B cell (primary cell): ENCODE measurements around the gene C4A. TPM values are rescaled to one million over a fixed set of nuclear protein-coding genes. Genes with fewer than 3 reads are reported as not detected.

ENCODE experiments used
- ATAC-seq: fragments of 200-7000 bp; cut with Tn5 transposase; one replicate; pipeline ENCODE4 v1.10.0; 2021; ENCODE audit warnings: low read depth, mild to moderate bottlenecking, moderate number of reproducible peaks, moderate library complexity
- CTCF ChIA-PET: fragments of 350-600 bp; sonication (Branson Sonifier 250); formaldehyde crosslinking; loops from one replicate; lab custom pipeline; 2021; ENCODE audit warnings: antibody characterized with exemption, inconsistent platforms; lab: Charles Lee
- POLR2A ChIA-PET: fragments of 350-600 bp; sonication (Branson Sonifier 250); formaldehyde crosslinking; loops from one replicate; lab custom pipeline; 2021; ENCODE audit warnings: antibody characterized with exemption; lab: Charles Lee
- DNase-seq: peaks from one replicate; pipeline ENCODE4 v3.0.0; 2013
- H2AFZ ChIP-seq: 2 replicates; pipeline ENCODE4 v1.6.1; 2012; ENCODE audit warnings: mild to moderate bottlenecking, low read depth, low read length; ENCODE audit not compliant: insufficient read depth, poor library complexity, severe bottlenecking
- H3K27ac ChIP-seq, 2 donors: 1 replicate in 1 of 2; 2 replicates in 1 of 2; pipeline ENCODE4 v1.5.1; 2012 to 2013; ENCODE audit warnings: low read length in 2 of 2, mild to moderate bottlenecking in 2 of 2, moderate library complexity in 1 of 2
- H3K27me3 ChIP-seq, 4 experiments: fragments of 200-600 bp in 1 of 4; sonication (generic) in 1 of 4; replicated peaks in 1 of 4; 1 replicate in 2 of 4; 2 replicates in 2 of 4; pipeline versions ENCODE4 v1.6.1 to v1.7.0; 2013 to 2016; ENCODE audit warnings: low read length in 3 of 4, mild to moderate bottlenecking in 2 of 4, mixed read lengths in 1 of 4, moderate library complexity in 1 of 4; ENCODE audit not compliant: insufficient read depth in 4 of 4, control insufficient read depth in 3 of 4; ENCODE audit errors: control extremely low read depth in 1 of 4
- H3K36me3 ChIP-seq, 2 experiments: replicated peaks in 1 of 2; 1 replicate in 1 of 2; 2 replicates in 1 of 2; pipeline versions ENCODE4 v1.6.1 to v1.7.1; 2013; ENCODE audit warnings: low read length in 1 of 2; ENCODE audit not compliant: insufficient read depth in 2 of 2, control insufficient read depth in 1 of 2; ENCODE audit errors: control extremely low read depth in 1 of 2, extremely low read depth in 1 of 2
- H3K4me1 ChIP-seq, 2 donors: fragments of 200-600 bp in 1 of 2; sonication (generic) in 1 of 2; 1 replicate in 1 of 2; 2 replicates in 1 of 2; pipeline versions ENCODE4 v1.5.1 to v1.6.1; 2013 to 2017; ENCODE audit warnings: low read length in 2 of 2; ENCODE audit not compliant: control insufficient read depth in 2 of 2, insufficient read depth in 2 of 2
- H3K4me2 ChIP-seq: replicated peaks from 2 replicates; pipeline ENCODE3; 2012; ENCODE audit warnings: mild to moderate bottlenecking, low read depth, low read length; ENCODE audit not compliant: poor library complexity, severe bottlenecking
- H3K4me3 ChIP-seq, 5 experiments: fragments of 200-600 bp in 1 of 5; sonication (generic) in 1 of 5; 1 replicate in 3 of 5; 2 replicates in 2 of 5; pipeline versions ENCODE4 v1.5.1 to v1.7.0; 2011 to 2016; ENCODE audit warnings: low read length in 4 of 5, mild to moderate bottlenecking in 4 of 5, low read depth in 2 of 5, control low read depth in 1 of 5, moderate library complexity in 1 of 5; ENCODE audit not compliant: insufficient read depth in 1 of 5; ENCODE audit errors: control extremely low read depth in 1 of 5, extremely low read depth in 1 of 5
- H3K79me2 ChIP-seq: fragments of 200-600 bp; sonication (generic); one replicate; pipeline ENCODE4 v1.6.0; 2016; ENCODE audit warnings: low read length; ENCODE audit not compliant: control insufficient read depth, insufficient read depth
- H3K9ac ChIP-seq: fragments of 200-600 bp; sonication (generic); 2 replicates; pipeline ENCODE4 v1.6.1; 2017; ENCODE audit warnings: mild to moderate bottlenecking, low read length, moderate library complexity
- H3K9me3 ChIP-seq, 3 donors: one replicate each; pipeline versions ENCODE4 v1.6.1 to v1.7.1; 2013; ENCODE audit warnings: low read length in 2 of 3; ENCODE audit not compliant: control insufficient read depth in 2 of 3, insufficient read depth in 1 of 3; ENCODE audit errors: control extremely low read depth in 1 of 3
- H4K20me1 ChIP-seq: 2 replicates; pipeline ENCODE4 v1.6.0; 2012; ENCODE audit warnings: mild to moderate bottlenecking, low read length; ENCODE audit not compliant: insufficient read depth, control insufficient read depth, poor library complexity, severe bottlenecking
- H3K27ac Mint-ChIP-seq: one replicate; pipeline ENCODE4 v1.8.0; 2021; ENCODE audit warnings: mixed read lengths
- H3K27me3 Mint-ChIP-seq: one replicate; pipeline ENCODE4 v1.8.0; 2021; ENCODE audit warnings: mixed read lengths
- H3K4me1 Mint-ChIP-seq: one replicate; pipeline ENCODE4 v1.8.0; 2021; ENCODE audit warnings: mixed read lengths
- H3K4me3 Mint-ChIP-seq: one replicate; pipeline ENCODE4 v1.8.0; 2021; ENCODE audit warnings: mixed read lengths
- H3K9me3 Mint-ChIP-seq: one replicate; pipeline ENCODE4 v1.8.0; 2022; ENCODE audit warnings: mixed read lengths; ENCODE audit not compliant: insufficient read depth
- EZH2 ChIP-seq: IDR thresholded peaks from 2 replicates; pipeline ENCODE4 v1.6.1; 2012; ENCODE audit warnings: borderline replicate concordance, low read depth, mild to moderate bottlenecking, moderate library complexity, low read length; ENCODE audit not compliant: insufficient read depth, poor library complexity, severe bottlenecking
- WGBS: methylation state at CpG from one replicate; pipeline ENCODE4 v1.1.5; 2013; ENCODE audit warnings: missing lambda C conversion rate; ENCODE audit not compliant: insufficient coverage; 5-methylcytosine and 5-hydroxymethylcytosine counted together
- intact Hi-C: fragments of 100-400 bp; cut with micrococcal nuclease; formaldehyde crosslinking; loops from one replicate; pipeline ENCODE4 v1.10.0; 2022
- polyA plus RNA-seq: library from polyadenylated mRNA; depleted of rRNA; stranded (reverse); fragments of >200 nt; gene quantifications from 2 replicates; pipeline ENCODE4 v1.2.3, GENCODE V29; 2012
- total RNA-seq, 2 donors: library from RNA; stranded (reverse); fragments of 120-200 nt in 1 of 2; gene quantifications; 1 replicate in 1 of 2; 2 replicates in 1 of 2; pipeline versions ENCODE4 v1.2.3 to v1.2.4, GENCODE V29; 2013 to 2022
- TF ChIP-seq, protein P1 (sequence below): fragments of 200-600 bp; IDR thresholded peaks from one replicate; pipeline ENCODE4 v1.8.0; 2022; ENCODE audit warnings: antibody characterized with exemption, mild to moderate bottlenecking

C4A gene
- total and polyA plus RNA-seq, 2 donors (not counting 1 experiment from before 2014, with no cell fraction given) = 9.9 to 10.5 TPM

DNA sequence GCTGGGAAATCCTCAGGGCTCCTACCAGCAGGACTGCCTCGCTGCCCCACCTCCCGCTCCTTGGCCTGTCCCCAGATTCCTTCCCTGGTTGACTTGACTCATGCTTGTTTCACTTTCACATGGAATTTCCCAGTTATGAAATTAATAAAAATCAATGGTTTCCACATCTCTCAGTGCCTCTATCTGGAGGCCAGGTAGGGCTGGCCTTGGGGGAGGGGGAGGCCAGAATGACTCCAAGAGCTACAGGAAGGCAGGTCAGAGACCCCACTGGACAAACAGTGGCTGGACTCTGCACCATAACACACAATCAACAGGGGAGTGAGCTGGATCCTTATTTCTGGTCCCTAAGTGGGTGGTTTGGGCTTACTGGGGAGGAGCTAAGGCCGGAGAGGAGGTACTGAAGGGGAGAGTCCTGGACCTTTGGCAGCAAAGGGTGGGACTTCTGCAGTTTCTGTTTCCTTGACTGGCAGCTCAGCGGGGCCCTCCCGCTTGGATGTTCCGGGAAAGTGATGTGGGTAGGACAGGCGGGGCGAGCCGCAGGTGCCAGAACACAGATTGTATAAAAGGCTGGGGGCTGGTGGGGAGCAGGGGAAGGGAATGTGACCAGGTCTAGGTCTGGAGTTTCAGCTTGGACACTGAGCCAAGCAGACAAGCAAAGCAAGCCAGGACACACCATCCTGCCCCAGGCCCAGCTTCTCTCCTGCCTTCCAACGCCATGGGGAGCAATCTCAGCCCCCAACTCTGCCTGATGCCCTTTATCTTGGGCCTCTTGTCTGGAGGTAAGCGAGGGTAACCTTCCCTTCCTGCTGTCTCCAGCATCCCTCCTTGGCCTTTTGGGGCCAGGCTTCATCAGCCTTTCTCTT lies 36.1 kb upstream of the C4A start, which contains the start of gene CFB:
TSS of gene CFB (plus strand) at position 589 of the 863 bp plus-strand sequence. CDS start at position 716, 127 bp downstream.
- Mint-ChIP-seq H3K9me3 (no peaks in the 10 kb centered on the region), H3K4me1 (no peaks in the 10 kb centered on the region)

More for the DNA sequence above, 36.1 kb upstream of the C4A start, which contains the start of gene CFB:
- ChIA-PET CTCF (no interaction called here), POLR2A (no interaction called here)
- DNase-seq (no peak), ATAC-seq (no peak)
- H3K4me2 ChIP-seq = no peak within 1 kb of the TSS
- no peak within 1 kb of the TSS for H3K4me3 ChIP-seq
- H4K20me1 ChIP-seq = no peaks in the 10 kb centered on the region
- intact Hi-C loops = no loop called here
- Mint-ChIP-seq H3K27me3 (peaks cover 18% of the 10 kb centered on the region), H3K27ac (no peak within 1 kb of the TSS), H3K4me3 (no peak within 1 kb of the TSS)
- 60% methylated on average over 8 of the region's 11 CpGs for WGBS
- H2AFZ ChIP-seq = no peak within 1 kb of the TSS
- H3K27me3 ChIP-seq = peaks cover 0 to 26% (median 5%) of the 10 kb centered on the region in 4 experiments
- no peaks in the 10 kb centered on the region for H3K36me3 ChIP-seq
- H3K27ac ChIP-seq = no peak within 1 kb of the TSS
- no peak within 1 kb of the TSS for H3K9ac ChIP-seq
- no peaks in the 10 kb centered on the region for H3K4me1 ChIP-seq
- no peaks in the 10 kb centered on the region for H3K9me3 ChIP-seq
- H3K79me2 ChIP-seq = no peaks in the 10 kb centered on the region
- TF ChIP-seq, protein P1, sequence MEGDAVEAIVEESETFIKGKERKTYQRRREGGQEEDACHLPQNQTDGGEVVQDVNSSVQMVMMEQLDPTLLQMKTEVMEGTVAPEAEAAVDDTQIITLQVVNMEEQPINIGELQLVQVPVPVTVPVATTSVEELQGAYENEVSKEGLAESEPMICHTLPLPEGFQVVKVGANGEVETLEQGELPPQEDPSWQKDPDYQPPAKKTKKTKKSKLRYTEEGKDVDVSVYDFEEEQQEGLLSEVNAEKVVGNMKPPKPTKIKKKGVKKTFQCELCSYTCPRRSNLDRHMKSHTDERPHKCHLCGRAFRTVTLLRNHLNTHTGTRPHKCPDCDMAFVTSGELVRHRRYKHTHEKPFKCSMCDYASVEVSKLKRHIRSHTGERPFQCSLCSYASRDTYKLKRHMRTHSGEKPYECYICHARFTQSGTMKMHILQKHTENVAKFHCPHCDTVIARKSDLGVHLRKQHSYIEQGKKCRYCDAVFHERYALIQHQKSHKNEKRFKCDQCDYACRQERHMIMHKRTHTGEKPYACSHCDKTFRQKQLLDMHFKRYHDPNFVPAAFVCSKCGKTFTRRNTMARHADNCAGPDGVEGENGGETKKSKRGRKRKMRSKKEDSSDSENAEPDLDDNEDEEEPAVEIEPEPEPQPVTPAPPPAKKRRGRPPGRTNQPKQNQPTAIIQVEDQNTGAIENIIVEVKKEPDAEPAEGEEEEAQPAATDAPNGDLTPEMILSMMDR = no peak
- TF ChIP-seq EZH2 = no peak
